Colon (tissue), 2 donors: ENCODE data around the gene KCNQ1.

Experiments
- FAIRE-seq: peaks from 2 replicates; lab custom pipeline; 2012; peaks lifted over from hg19 to GRCh38; lab: Jason Lieb, UNC
- donor health status: control.
- donor health status: control.

KCNQ1 gene

DNA sequence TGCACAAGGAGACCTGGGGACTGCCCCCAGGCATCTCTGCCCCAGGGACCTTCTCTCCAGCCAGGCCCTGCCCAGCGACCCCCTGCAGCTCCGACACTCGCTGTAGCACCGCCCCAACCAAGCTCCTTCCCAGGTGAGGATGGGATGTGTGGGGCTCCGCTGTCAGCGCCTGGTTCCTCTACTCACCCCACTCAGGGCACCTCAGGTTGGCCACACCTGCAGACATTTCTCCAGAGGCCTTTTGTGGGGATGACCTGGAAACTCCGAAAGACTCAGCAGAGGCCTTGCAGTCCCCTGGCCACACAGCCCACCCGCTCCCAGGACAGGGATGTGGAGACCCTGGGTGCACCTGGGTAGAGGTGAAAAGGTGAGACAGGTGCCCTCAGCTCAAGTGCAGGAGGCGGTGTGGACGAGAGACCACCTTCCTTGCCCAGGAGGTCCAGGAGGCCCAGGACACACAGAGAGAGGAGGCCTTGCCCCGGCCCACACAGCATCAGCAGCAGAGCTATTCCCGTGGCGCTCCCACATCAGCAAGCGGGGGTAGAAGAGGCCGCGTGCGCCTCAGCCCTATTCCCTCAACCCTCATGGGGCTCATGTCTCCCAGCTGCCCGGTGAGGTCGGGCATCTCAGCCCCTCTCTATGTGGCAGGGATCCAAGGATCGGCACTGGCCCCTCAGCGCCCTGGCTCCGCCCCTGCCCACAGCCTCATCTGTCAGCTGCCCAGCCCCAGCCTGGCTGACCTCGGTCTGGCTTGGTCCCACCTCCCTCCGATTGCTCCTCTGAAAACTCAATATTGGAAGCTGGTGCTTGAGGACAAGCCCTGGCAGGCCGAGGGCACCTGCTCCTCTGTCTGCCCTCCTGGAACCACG is 21.4 kb upstream of the KCNQ1 start:
- no peak for FAIRE-seq

GRCh38 chr11:2424811-2425495 is 19.9 kb upstream of the KCNQ1 start:
- no peak for FAIRE-seq

GRCh38 chr11:2425506-2425905 is 19.3 kb upstream of the KCNQ1 start:
- FAIRE-seq = no peak

DNA sequence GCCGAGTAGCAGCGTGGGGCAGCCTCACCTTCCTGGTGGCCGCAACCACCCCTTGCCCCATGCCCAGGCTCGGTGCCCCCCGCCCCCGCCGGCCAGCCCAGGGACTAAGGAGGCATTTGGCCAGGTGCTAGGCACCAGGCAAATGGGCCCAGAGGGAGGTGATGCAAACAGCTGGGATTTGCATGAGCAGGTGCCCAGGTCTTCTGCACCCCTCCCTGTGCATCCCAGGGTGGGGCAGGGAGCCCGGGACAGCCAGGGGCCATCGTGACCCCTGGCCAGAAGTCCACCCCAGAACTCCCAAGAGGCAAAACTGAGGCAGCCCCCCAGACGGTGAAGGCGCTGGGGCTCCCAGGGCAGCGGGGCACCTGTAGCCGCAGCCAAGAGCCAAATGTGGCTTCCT is 18.6 kb upstream of the KCNQ1 start:
- no peak for FAIRE-seq

DNA sequence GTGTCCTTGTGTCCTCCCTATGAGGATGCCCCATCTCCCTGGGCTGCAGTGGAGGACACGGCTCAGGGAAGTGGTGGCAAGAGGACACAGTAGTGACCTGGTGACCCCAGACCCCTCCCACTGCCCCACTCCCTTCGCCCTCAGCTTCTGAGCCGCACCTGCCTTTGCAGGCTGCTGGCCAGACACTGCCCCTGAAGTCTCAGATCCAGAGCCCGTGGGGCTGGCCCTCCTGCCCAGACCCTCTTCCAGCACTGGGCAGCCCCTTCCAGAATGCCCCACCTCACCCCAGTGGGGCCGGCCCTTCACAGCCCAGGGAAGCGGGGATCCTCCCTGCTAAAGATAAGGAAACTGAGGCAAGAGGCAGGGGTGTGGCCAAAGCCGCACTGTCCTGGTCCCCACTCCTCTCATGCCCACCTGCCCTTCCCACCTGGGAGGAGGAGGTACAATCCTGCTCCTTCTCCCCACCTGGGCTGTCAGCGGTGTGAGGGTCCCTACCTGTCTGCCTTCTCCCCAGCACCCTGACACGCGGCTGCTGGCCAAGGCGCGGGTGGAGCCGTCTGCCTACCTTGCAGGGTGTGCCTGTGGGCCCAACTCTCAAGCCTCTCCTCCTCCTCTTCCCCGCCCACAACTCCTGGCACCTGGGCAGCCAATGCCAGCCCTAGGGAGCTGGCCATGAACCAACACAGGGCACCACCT is 17.8 kb upstream of the KCNQ1 start:
- FAIRE-seq = no peak

DNA sequence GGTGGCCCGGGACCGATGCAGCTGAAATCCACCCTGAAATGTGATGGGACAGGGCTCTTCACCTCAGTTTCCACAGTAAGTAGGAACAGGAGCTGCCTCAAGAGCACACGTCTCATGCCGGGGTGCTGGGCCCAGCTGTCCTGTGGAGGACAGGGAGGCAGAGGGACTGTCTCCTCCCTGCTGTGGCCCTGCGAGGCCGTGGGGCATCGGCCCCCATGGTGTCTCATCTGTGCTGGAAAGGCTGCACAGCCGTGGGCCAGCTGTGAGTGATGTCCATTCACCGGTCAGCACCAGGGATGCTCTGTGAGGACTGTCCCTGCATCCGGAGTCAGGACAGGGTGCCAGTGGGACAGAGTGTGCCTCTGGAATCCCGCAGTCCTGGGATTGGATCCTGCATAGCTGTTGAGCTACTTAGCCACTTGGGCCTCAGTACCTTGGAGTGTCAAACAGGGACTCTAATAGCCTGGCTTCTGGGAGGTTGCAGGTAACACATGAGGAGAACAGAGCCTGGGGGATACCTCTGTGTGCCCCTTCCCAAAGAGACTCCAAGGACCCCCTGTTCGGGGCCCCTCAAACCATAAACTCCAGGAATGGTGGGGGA is 17.0 kb upstream of the KCNQ1 start:
- FAIRE-seq = no peak

DNA sequence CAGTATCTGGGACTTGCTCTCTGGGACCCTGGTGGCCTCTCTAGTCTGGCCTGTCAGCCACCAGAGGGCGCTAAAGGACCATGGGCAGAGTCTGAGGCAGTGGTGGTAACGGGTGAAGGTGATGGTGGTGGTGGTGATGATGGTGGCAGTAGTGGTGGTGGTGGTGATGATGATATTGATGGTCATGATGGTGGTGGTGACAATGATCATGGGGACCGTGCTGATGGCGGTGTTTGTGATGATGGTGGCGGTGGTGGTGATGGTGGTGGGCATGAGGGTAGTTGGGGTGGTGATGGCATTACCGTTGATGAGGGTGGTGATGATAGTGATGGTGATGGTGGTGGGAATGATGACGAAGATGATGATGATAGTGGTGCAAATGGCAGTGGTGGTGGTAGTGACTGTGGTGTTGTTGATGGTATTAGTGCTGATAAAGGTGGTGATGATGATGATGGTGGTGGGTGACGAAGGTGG is 16.4 kb upstream of the KCNQ1 start:
- FAIRE-seq = no peak

GRCh38 chr11:2431395-2431794 is 13.4 kb upstream of the KCNQ1 start:
- FAIRE-seq = no peak

GRCh38 chr11:2432171-2432621 is 12.6 kb upstream of the KCNQ1 start:
- FAIRE-seq = no peak

DNA sequence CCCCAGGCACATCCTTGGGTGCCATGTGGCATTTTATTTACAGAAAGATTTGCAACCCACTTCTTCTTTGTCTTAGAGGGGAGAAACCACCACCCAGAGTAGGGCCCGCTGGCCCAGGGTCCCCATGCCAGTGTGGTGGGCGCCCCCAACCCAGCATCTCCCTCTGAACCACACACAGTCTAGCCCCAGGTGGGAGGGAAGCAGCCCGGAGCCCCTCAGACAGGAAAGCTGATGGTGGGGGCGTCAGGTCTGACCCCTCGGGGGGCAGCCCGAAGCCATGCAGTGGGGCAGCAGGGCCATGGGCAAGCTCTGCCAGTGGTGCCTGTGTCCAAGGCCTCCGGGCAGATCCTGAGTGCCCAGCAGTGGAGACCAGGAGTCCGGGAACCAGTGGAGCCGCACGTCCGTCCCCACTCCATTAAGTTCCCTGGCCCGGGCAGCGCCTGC is 12.2 kb upstream of the KCNQ1 start:
- no peak for FAIRE-seq

DNA sequence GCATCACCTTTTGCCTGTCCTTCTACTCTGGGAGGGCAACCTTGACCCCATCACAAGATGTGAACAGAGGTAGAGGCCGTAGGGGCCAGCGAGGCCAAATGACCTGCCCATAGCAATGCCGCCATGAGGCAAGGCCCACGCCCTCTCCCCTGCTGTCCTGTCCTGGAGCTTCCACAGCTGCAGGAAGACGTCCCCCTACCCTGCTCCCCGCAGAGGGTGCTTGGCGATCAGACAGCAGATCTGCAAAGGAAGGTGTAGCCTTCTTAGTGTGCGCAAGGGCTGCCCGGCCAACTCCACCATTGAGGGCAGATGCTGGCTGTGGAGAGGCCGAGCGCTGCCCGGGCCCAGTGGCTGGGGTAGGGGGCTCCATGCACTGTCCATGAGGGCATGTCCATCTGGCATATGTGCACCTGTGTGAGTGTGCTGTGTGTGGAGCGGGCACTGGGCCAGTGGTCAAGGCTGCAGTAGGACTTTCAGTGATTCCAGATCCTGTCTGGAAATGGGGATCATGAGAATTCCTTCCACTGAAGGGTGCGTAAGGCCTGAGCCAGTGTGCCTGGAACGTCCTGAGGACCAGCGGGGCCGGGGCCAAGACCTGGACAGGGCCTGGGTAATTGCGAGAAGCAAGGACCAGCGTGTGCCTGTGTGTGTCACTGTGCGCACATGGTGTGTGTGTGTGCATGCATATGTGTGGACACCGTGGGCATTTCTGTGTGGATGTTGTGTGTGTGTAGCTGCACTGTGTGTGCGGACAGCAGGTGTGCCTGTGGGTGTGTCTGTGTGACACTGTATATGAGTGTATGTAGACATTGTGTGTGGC is 11.5 kb upstream of the KCNQ1 start:
- no peak for FAIRE-seq

DNA sequence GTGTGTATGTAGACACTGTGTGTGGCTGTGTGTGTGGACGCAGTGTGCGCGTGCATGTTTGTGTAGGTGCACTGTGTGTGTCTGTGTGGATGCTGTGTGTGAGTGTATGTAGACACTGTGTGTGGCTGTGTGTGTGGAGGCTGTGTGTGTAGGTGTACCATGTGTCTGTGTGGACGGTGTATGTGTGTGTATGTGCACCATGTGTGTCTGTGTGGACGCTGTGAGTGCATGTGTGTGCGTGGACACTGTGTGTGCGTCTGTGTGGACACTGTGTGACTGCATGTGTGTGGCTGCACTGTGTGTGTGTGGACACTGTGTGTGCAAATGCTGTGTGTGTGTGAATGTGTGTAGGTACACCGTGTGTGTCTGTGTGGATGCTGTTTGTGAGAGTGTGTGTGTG is 10.8 kb upstream of the KCNQ1 start:
- no peak for FAIRE-seq

GRCh38 chr11:2434506-2435255 is 10.1 kb upstream of the KCNQ1 start:
- no peak for FAIRE-seq

GRCh38 chr11:2435288-2436012 is 9.4 kb upstream of the KCNQ1 start:
- FAIRE-seq = no peak

GRCh38 chr11:2436013-2436520 is 8.7 kb upstream of the KCNQ1 start:
- no peak for FAIRE-seq

- FAIRE-seq = no peak
Measured at GRCh38 chr11:2436521-2437031, 8.2 kb upstream of the KCNQ1 start.

- no peak for FAIRE-seq
Measured at GRCh38 chr11:2437516-2437915, 7.3 kb upstream of the KCNQ1 start.

DNA sequence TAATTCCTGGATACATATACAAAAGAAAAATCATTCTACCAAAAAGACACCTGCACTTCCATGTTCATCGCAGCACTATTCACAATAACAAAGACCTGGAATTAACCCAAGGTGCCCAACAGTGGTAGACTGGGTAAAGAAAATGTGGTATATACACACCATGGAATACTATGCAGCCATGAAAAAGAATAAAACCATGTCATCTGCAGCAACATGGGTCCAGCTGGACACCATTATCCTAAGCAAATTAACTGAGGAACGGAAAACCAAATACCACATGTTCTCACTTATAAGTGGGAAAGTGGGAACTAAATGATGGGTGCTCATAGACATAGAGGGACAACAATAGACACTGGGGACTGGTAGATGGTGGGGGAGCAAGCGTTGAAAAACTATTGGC is 5.0 kb upstream of the KCNQ1 start:
- FAIRE-seq = no peak

- no peak for FAIRE-seq
Measured at GRCh38 chr11:2440646-2441045, 4.2 kb upstream of the KCNQ1 start.

- FAIRE-seq = no peak
Measured at GRCh38 chr11:2441171-2441570, 3.6 kb upstream of the KCNQ1 start.
